Prostate gland (tissue), 2 donors: ENCODE data around the gene MTHFD2. TPM values are rescaled to one million over a fixed set of nuclear protein-coding genes. Genes with fewer than 3 reads are reported as not detected.

Source experiments
- DNase-seq: peaks from one replicate; pipeline ENCODE4 v3.0.0-alpha.2; 2019; ENCODE audit warnings: low spot score
- H3K27ac ChIP-seq, 2 donors: fragments of 200-600 bp; sonication (generic); 2 replicates each; pipeline ENCODE4 v1.5.1; 2017 to 2019
- H3K27me3 ChIP-seq: fragments of 200-600 bp; sonication (generic); replicated peaks from 2 replicates; pipeline ENCODE4 v1.5.1; 2019; ENCODE audit not compliant: insufficient read depth
- H3K36me3 ChIP-seq, 2 donors: fragments of 200-600 bp; sonication (generic); 1 replicate in 1 of 2; 2 replicates in 1 of 2; pipeline versions ENCODE4 v1.5.1 to v1.8.1; 2017 to 2019
- H3K4me1 ChIP-seq: fragments of 200-600 bp; sonication (generic); replicated peaks from 2 replicates; pipeline ENCODE4 v1.5.1; 2019
- H3K4me3 ChIP-seq, 2 donors: fragments of 200-600 bp; sonication (generic); 2 replicates each; pipeline ENCODE4 v1.5.1; 2017 to 2019
- H3K9me3 ChIP-seq: fragments of 200-600 bp; sonication (generic); 2 replicates; pipeline ENCODE4 v1.5.1; 2017
- POLR2A ChIP-seq: fragments of 450-650 bp; IDR thresholded peaks from one replicate; pipeline ENCODE4 v1.6.1; 2016; ENCODE audit warnings: antibody characterized with exemption, mild to moderate bottlenecking
- POLR2AphosphoS5 ChIP-seq: sonication (generic); formaldehyde crosslinking; IDR thresholded peaks from one replicate; pipeline ENCODE4 v1.6.1; 2017; ENCODE audit warnings: antibody characterized with exemption
- WGBS: methylation state at CpG from one replicate; pipeline ENCODE4 v1.1.5; 2018; 5-methylcytosine and 5-hydroxymethylcytosine counted together
- intact Hi-C: fragments of 100-400 bp; cut with DNase I; formaldehyde crosslinking; loops from one replicate; pipeline ENCODE4 v1.14.2; 2022
- total RNA-seq, 2 donors: library from RNA; depleted of rRNA; stranded (reverse); fragments of >200 nt; gene quantifications; one replicate each; pipeline ENCODE4 v1.1.0, GENCODE V29; 2016
- TF ChIP-seq, protein P1 (sequence below), 4 experiments: fragments of 200-600 bp in 2 of 4; fragments of 450-650 bp in 2 of 4; sonication (generic) in 2 of 4; IDR thresholded peaks; 1 replicate in 3 of 4; 2 replicates in 1 of 4; pipeline ENCODE4 v1.5.1; 2016 to 2019; ENCODE audit warnings: antibody characterized with exemption in 4 of 4, mild to moderate bottlenecking in 2 of 4, moderate library complexity in 2 of 4

The MTHFD2 gene
- total RNA-seq, 2 donors from 2014 or later = 16.9 to 25.6 TPM

DNA sequence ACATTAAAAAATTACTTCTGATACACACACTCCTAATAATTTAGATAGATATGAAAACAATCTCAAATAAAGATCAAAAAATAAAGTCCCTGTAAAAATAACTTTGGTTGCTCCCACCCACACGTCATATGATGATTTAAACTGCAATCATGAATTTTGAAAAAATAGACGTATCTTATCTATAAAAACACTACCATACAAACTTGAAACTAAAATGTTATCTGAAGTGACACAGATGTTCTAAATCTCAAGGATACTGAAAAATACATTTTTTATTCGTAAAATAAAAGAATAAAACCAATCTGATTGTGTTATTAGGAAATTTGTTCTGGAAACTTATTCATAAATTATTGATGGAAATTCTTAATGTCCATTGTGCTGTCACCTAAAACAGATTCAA is 42.6 kb upstream of the MTHFD2 start:
- no peak for TF ChIP-seq POLR2A
- TF ChIP-seq, protein P1, sequence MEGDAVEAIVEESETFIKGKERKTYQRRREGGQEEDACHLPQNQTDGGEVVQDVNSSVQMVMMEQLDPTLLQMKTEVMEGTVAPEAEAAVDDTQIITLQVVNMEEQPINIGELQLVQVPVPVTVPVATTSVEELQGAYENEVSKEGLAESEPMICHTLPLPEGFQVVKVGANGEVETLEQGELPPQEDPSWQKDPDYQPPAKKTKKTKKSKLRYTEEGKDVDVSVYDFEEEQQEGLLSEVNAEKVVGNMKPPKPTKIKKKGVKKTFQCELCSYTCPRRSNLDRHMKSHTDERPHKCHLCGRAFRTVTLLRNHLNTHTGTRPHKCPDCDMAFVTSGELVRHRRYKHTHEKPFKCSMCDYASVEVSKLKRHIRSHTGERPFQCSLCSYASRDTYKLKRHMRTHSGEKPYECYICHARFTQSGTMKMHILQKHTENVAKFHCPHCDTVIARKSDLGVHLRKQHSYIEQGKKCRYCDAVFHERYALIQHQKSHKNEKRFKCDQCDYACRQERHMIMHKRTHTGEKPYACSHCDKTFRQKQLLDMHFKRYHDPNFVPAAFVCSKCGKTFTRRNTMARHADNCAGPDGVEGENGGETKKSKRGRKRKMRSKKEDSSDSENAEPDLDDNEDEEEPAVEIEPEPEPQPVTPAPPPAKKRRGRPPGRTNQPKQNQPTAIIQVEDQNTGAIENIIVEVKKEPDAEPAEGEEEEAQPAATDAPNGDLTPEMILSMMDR (IDR thresholded peaks at IDR 0.05) = no peak
- TF ChIP-seq POLR2AphosphoS5 = no peak
- intact Hi-C loops = no loop called here
- DNase-seq = no peak
- Histone ChIP-seq H3K4me3 (no peak overlapping the region), H3K27ac (no peak overlapping the region), H3K36me3 (peaks cover 0 to 8% of the 10 kb centered on the region in 2 donors), H3K4me1 (no peaks in the 10 kb centered on the region), H3K9me3 (no peaks in the 10 kb centered on the region), H3K27me3 (no peaks in the 10 kb centered on the region)
- WGBS = 85% methylated on average over 3 of the region's 3 CpGs

DNA sequence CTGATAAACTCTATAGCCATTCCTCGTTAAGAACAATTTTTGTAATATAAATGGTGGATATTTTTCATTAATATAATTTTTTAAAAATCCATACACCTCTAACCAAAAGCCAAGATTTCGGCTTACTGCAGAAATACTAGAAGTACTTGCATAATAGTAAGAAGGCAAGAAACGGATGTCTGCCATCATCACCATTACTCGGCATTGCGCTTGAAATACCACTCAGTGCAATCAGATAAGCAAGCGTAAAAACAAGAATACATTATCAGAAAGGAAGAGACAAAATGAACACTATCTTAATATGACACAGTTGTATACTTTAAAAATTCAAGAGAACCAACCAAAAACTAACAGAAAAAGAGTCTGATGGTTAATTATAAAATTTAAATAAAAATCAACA is 35.5 kb upstream of the MTHFD2 start:
- Histone ChIP-seq H3K27me3 (no peaks in the 10 kb centered on the region), H3K27ac (no peak overlapping the region), H3K4me1 (no peaks in the 10 kb centered on the region), H3K36me3 (no peaks in the 10 kb centered on the region), H3K4me3 (no peak overlapping the region), H3K9me3 (no peaks in the 10 kb centered on the region)
- no peak for TF ChIP-seq POLR2AphosphoS5
- TF ChIP-seq, protein P1 (IDR thresholded peaks at IDR 0.05) = no peak
- no peak for TF ChIP-seq POLR2A
- DNase-seq = no peak
- intact Hi-C loops = no loop called here
- WGBS = 89% methylated on average over 6 of the region's 6 CpGs

DNA sequence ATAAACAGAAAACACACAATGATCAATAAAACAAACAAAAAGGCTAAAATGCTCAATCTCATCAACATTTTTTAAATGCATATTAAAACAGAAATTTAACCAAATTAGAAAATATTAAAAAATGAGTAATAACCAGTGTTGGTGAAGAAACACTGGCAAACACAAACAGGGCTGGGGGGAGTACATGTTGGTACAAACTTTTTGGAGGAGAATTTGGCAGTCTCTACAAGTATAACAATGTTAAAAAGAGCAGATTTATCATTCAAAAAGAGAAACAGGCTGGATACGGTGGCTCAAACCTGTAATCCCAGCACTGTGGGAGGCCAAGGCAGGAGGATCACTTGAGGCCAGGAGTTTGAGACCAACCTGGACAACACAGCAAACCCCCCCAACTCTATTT is 33.7 kb upstream of the MTHFD2 start:
- intact Hi-C loops = no loop called here
- DNase-seq = no peak
- peaks cover 0 to 7% of the 10 kb centered on the region in 2 donors for H3K36me3 ChIP-seq
- TF ChIP-seq POLR2AphosphoS5 (no peak), POLR2A (no peak)
- TF ChIP-seq, protein P1 (IDR thresholded peaks at IDR 0.05) = no peak
- H3K27me3 ChIP-seq = no peaks in the 10 kb centered on the region
- H3K9me3 ChIP-seq = no peaks in the 10 kb centered on the region
- no peak overlapping the region for H3K4me3 ChIP-seq
- H3K27ac ChIP-seq = no peak overlapping the region
- no peaks in the 10 kb centered on the region for H3K4me1 ChIP-seq
- WGBS = 100% methylated on average over 1 of the region's 1 CpG

DNA sequence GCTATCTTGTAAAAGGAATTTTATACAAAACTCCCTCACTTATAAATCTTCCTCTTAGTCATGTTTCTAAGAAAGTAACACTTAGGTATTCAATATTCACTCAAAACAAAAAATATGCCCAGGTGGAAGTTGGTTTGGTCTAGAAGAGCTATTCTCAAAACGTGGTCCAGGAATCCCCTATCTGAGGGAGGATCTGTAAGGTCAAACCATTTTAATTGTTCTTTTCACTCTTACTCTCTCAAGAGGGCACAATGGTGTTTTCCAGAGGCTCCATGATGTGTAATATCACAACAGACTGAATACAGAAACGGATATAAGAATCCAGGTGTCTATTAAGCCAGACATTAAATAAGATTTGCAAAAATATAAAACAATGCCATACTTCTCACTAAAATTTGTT is 29.7 kb upstream of the MTHFD2 start:
- Histone ChIP-seq H3K27ac (no peak overlapping the region), H3K9me3 (no peaks in the 10 kb centered on the region), H3K4me3 (no peak overlapping the region), H3K4me1 (no peaks in the 10 kb centered on the region), H3K27me3 (no peaks in the 10 kb centered on the region), H3K36me3 (peaks cover 5 to 7% of the 10 kb centered on the region in 2 donors)
- TF ChIP-seq POLR2AphosphoS5 (no peak), POLR2A (no peak)
- TF ChIP-seq, protein P1 (IDR thresholded peaks at IDR 0.05) = no peak
- no peak for DNase-seq
- WGBS = 67% methylated on average over 2 of the region's 2 CpGs
- intact Hi-C loops = no loop called here

DNA sequence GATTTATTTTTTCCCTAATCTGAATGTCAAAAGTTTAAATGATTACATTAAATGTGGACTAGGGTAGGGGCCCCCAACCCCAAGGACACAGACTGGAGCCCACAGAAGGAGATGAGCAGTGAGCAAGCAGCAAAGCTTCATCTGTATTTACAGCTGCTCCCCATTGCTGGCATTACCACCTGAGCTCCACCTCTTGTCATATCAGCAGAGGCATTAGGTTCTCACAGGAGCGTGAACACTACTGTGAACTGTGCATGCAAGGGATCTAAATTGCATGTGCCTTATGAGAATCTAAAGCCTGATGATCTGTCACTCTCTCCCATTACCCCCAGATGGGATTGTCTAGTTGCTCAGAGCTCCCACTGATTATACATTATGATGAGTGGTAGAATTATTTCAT is 23.5 kb upstream of the MTHFD2 start:
- H3K4me3 ChIP-seq = no peak overlapping the region
- intact Hi-C loops = no loop called here
- no peaks in the 10 kb centered on the region for H3K9me3 ChIP-seq
- DNase-seq = no peak
- H3K27ac ChIP-seq = no peak overlapping the region
- H3K4me1 ChIP-seq = no peaks in the 10 kb centered on the region
- no peaks in the 10 kb centered on the region for H3K27me3 ChIP-seq
- H3K36me3 ChIP-seq = peaks cover 0 to 5% of the 10 kb centered on the region in 2 donors
- TF ChIP-seq, protein P1 (IDR thresholded peaks at IDR 0.05) = no peak
- TF ChIP-seq POLR2A (no peak), POLR2AphosphoS5 (no peak)
- 93% methylated on average over 1 of the region's 1 CpG for WGBS
